Erythroblast (primary cell): Measurements from ENCODE around the gene ZFHX3.
"Not testable (repeated sequence)": the region's sequence is repeated elsewhere in the genome, so short reads cannot be mapped to it uniquely, and the experiment has no call there.

ENCODE experiments used
- DNase-seq, 2 experiments: peaks; one replicate each; lab custom pipeline; 2025; lab: John Stamatoyannopoulos, UW
- GATA1 ChIP-seq: IDR thresholded peaks from 2 replicates; pipeline ENCODE4 v1.6.1; 2011; ENCODE audit warnings: low read depth, mild to moderate bottlenecking, control low read depth, low read length, moderate library complexity
- POLR2A ChIP-seq: IDR thresholded peaks from 2 replicates; pipeline ENCODE4 v1.6.1; 2011; ENCODE audit warnings: mild to moderate bottlenecking, low read length

Gene ZFHX3

GRCh38 chr16:73047536-73048291 is at the start of gene ZFHX3:
TSS of gene ZFHX3 (minus strand) at chr16:73048128. CDS start at chr16:72960145, 87,983 bp downstream.
- TF ChIP-seq GATA1: no peak
- TF ChIP-seq POLR2A: no peak
- DNase-seq: peak; percentile 33 to 43

- no peak for TF ChIP-seq POLR2A
- TF ChIP-seq GATA1: no peak
- no peak for DNase-seq
Observed at GRCh38 chr16:73096510-73096909, 48.6 kb upstream of the ZFHX3 start.

DNA sequence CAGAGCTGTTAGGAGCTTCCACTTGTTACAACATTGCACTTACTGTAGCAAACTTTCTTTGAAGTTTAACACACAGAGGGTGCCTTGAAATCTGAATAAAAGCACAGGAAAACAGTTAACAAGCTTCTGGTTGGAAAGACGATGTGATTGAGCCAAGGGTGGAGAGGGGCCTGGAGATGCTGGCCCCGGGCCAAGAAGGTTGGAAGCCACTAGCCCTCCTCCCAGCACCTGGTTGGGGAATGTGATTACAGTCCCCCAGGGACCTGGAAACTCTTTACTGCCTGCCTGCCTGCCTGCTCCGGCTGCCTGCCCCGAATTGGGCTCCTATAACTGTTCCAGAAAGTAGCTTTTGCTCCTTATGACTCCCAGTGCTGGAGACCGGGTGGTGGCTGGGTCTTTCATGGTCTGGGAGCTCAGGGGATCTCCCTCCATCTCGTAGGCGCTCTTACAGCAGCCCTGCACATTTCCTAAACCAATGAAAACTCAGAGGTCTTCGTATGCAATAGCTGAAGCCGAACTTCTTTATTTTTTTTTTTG is 48.0 kb upstream of the ZFHX3 start:
- no peak for DNase-seq

DNA sequence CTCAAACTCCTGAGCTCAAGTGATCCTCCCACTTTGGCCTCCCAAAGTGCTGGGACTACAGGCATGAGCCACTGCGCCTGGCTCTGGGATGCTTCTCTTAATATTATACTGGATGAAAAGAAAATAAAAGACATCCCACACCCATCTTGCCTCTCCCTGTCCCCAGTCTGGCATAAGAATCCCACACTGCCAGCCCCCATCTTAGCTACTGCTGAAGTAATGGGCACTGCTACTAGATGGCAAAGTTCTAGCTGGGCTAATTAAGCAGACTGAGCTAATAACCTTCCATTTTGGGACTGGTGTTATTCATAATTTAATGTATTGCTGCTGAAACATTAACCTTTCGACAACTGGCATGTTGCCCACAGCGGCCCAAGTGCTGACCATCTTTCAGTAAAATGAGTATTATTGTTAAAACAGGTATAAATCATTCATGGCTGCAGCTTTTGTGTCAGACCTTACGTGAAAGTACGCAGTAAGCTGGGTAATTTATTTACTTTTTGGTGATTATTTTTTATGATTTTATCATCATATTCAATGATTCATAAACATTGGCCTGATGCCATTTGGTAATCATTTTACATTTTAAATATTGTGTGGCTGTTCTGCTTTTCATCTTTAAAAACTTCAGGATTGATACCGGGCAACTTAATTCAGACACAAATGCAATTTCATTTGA is 47.4 kb upstream of the ZFHX3 start:
- no peak for DNase-seq
- no peak for TF ChIP-seq POLR2A
- TF ChIP-seq GATA1: no peak

More for the DNA sequence above, 48.0 kb upstream of the ZFHX3 start:
- TF ChIP-seq GATA1: no peak
- no peak for TF ChIP-seq POLR2A

GRCh38 chr16:73094371-73094770 is 46.4 kb upstream of the ZFHX3 start:
- no peak for DNase-seq
- no peak for TF ChIP-seq GATA1
- TF ChIP-seq POLR2A: no peak

DNA sequence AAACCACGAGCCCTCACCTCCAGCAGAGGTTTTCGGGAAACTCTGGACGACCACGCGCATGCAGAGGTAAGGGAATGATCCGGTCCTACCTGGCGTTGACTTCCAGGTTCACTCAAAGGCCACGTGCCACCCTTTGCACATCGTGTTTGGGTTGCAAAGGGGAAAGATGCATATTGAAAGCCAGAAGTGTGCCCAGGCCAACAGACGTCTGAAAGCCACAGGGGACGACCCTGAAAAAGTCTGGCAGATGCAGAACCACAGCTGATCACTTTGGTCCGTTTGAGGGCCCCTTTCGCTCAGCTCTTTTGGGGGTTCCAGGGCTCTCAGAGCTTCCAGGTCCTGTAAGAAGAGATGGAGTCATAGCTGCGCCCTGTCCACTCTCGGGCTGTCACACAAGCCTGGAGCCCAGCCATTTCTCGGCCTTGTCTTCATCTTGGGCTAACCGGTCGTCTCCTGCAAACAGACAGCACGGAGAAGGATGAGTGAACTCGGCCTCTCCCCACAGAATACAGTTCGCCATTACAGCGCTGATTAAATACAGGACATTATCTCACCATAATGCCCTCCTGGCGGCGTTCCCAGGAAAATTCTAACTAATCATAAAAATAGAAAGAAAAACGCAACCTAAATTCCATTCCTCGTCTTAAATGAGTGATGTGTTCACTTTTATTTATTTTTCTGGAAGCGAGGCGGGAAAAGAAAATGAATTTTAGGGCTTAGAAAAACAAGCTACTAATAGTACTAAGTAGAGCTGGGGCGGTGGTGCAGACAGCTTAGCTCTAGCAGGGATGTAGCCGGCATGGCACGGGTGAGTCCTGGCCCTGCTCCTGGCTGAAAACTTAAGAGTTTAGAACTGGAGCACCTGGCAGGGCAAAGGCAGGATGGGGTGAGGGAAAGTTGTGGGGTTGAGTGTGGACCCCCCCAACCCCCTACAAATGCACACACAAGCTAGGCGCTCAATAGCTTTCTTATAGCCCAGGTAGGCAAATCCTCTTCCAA is 45.5 kb upstream of the ZFHX3 start:
- no peak for DNase-seq
- no peak for TF ChIP-seq POLR2A
- no peak for TF ChIP-seq GATA1

GRCh38 chr16:73092236-73092781 is 44.4 kb upstream of the ZFHX3 start:
- TF ChIP-seq GATA1 (no peak), POLR2A (no peak)
- no peak for DNase-seq

DNA sequence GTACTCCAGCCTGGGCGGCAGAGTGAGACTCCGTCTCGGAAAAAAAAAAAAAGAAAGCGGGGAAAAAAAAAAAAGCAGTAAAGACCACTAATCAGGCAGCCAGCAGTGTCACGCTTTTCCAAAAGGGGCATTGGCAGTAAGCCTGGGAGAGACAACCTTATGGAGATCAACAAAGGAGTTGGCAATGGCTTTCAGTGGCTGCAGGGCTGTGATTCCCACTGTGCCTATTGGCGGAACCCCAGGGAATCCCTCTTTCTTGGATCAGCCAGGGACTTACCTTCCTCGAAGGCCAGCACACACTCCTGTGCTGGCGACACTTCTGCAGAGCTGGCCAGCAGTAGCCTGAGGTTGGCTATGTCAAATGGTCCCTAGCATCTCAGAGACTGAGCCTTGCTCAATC is 43.2 kb upstream of the ZFHX3 start:
- DNase-seq: no peak
- TF ChIP-seq POLR2A: no peak
- no peak for TF ChIP-seq GATA1

DNA sequence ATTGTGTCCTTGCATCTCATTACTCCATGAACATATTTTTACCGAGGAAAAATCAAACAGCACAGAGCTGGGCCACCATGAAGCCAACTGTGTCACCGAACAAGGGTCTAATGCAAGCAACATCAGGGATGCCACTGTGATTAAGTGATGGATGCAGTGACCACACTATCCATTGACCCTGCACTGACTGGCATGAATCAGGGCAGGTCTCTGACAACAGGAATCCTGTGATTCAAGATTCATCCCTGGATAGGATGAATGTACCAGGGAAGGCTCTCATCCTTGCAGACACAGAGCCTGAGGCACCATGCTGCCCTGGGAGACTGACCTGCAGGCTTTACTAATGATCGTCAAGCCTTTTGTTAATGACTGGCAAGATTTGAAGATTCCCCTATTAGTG is 41.5 kb upstream of the ZFHX3 start:
- no peak for DNase-seq
- TF ChIP-seq POLR2A (no peak), GATA1 (no peak)

DNA sequence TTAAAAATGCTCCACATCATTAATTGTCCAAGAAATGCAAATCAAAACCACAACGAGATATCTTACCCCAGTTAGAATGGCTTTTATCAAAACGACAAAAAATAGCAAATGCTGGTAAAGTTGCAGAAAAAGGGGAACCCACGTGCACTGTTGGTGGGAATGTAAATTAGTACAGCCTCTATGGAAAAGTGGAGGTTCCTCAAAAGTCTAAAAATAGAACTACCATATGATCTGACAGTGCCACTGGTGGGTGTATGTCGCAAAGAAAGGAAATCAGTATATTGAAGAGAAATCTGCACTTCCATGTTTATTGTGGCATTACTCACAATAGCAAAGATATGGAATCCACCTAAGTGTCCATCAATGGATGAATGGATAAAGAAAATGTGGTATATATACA is 38.2 kb upstream of the ZFHX3 start:
- DNase-seq: no peak
- TF ChIP-seq POLR2A: no peak
- no peak for TF ChIP-seq GATA1

DNA sequence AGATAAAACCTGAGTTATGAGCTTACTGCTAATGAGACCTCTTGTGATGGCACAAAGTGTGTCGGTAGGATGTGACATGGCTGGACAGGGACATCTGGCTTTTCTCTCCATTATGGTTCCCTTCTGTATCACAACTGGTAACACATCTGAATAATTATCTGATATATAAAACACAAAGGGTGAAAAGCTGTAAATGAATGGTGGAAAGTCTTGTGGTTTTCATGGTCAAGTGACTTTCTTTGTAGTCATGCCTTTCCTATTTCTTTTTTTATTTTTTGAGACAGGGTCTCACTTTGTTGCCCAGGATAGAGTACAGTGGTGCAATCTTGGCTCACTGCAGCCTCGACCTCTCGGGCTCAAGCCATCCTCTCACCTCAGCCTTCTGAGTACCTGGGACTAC is 35.3 kb upstream of the ZFHX3 start:
- TF ChIP-seq GATA1 (no peak), POLR2A (no peak)

DNA sequence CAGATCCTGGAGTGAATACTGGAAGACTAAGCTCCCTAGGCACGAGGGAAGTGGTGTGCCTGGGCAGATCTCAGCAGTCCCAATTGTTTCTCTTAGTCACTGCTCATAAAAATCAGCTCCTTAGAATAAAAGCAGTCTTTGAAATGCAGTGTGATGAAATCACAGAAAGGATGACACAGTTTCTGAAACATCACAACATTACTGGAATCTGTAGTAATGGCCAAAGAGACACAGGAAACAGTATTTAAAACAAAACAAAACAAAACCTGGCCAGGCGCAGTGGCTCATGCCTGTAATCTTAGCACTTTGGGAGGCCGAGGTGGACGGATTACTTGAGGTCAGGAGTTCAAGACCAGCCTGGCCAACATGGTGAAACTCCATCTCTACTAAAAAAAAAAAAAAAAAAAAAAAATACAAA is 34.7 kb upstream of the ZFHX3 start:
- not testable (repeated sequence) for DNase-seq

More for the DNA sequence above, 35.3 kb upstream of the ZFHX3 start:
- DNase-seq: no peak

DNA sequence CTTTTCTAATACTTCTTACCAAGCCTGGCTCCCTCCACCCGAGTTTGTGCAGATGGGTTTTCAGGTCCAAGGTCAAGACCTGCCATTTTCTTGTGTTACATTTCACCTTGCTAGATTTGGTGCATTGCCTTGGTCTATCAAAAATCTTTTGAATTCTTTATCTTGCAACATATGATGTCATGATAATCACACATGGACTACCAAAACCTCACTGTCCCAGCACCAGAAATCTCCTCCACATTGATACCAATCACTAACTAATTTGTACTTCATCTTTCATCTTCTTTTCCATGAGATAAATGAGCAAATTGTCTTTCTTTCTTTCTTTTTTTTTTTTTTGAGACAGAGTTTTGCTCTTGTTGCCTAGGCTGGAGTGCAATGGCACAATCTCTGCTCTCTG is 33.0 kb upstream of the ZFHX3 start:
- TF ChIP-seq POLR2A: no peak
- TF ChIP-seq GATA1: no peak
- DNase-seq: no peak
